Measurements from ENCODE around the gene C11orf52.
A peak's percentile ranks its signal among the peaks of the same experiment; 100 is the strongest.

DNA sequence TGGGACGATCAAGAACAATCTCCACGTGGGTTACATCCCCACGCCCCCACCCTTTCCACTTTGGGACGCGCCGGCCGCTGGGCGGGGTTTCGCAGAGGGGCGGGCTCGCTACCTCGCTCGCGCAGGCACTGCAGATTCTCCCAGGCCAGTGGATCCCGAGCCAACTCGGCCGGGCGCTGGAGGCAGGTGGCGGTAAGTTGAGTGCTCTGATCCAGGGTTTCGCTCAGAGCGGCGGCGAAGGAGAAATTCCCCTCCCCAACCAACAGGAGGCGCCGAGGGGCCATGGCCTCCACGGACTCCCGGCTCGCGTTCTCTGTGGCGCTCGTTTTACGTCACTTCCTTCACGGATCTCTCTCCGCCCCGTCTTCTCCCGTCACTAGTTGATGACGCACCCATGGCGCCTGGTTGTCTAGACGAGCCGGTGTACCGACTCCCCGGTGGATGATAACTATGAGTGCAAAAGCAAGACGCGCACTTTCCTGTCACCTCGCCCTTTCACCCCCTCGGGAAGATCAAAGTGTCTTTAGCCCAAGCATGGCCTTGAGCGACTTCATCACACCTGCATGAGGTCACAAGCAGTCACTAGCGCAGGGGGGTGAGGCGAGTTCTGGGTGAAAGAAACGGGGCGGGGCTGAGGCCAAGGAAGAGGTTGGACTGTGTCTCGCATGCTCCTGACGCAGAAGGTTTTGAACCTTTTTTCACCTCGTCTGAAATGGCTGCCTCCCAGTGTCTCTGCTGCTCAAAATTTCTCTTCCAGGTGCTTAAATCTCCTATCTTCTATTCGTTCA is 39.7 kb upstream of the C11orf52 start, which contains the start of the genes CFAP68 and FDXACB1:
- TF ChIP-seq SP1 (IDR thresholded peaks at IDR 0.05) (no peak), HDGF (IDR thresholded peaks at IDR 0.05; ENCODE audit: borderline replicate concordance) (no peak), FOXM1 (IDR thresholded peaks at IDR 0.05; ENCODE audit: borderline replicate concordance) (no peak), ELF4 (IDR thresholded peaks at IDR 0.05) (no peak), ARNT (IDR thresholded peaks at IDR 0.05) (no peak), CTBP1 (IDR thresholded peaks at IDR 0.05; ENCODE audit: borderline replicate concordance) (peak; percentile 61; the same call in 1 of the 2 replicates)
- TF ChIP-seq, protein P1, sequence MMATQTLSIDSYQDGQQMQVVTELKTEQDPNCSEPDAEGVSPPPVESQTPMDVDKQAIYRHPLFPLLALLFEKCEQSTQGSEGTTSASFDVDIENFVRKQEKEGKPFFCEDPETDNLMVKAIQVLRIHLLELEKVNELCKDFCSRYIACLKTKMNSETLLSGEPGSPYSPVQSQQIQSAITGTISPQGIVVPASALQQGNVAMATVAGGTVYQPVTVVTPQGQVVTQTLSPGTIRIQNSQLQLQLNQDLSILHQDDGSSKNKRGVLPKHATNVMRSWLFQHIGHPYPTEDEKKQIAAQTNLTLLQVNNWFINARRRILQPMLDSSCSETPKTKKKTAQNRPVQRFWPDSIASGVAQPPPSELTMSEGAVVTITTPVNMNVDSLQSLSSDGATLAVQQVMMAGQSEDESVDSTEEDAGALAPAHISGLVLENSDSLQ (IDR thresholded peaks at IDR 0.05), result peak; percentile 52; the same call in 1 of the 2 replicates

Data from HEK293T (cell line).